ENCODE measurements around the gene STOM. TPM values are rescaled to one million over a fixed set of nuclear protein-coding genes. Genes with fewer than 3 reads are reported as not detected.

STOM gene
- total RNA-seq, 4 donors from 2014 or later: 418 to 728 (median 480) TPM

GRCh38 chr9:121367306-121368137, 2.5 kb downstream of the STOM start:
- TF ChIP-seq CTCF (IDR thresholded peaks at IDR 0.05; ENCODE audit: low read depth): no peak

GRCh38 chr9:121366611-121367192, 3.3 kb downstream of the STOM start:
- TF ChIP-seq CTCF (IDR thresholded peaks at IDR 0.05; ENCODE audit: low read depth): no peak

GRCh38 chr9:121365564-121365963, 4.5 kb downstream of the STOM start:
- TF ChIP-seq CTCF (IDR thresholded peaks at IDR 0.05; ENCODE audit: low read depth): no peak

- TF ChIP-seq CTCF (IDR thresholded peaks at IDR 0.05; ENCODE audit: low read depth): no peak
These were observed 5.2 kb downstream of the STOM start for GRCh38 chr9:121364886-121365285.

GRCh38 chr9:121364077-121364476, 6.0 kb downstream of the STOM start:
- no peak for TF ChIP-seq CTCF (IDR thresholded peaks at IDR 0.05; ENCODE audit: low read depth)

GRCh38 chr9:121363622-121363961, 6.5 kb downstream of the STOM start:
- no peak for TF ChIP-seq CTCF (IDR thresholded peaks at IDR 0.05; ENCODE audit: low read depth)

GRCh38 chr9:121362813-121363621, 7.0 kb downstream of the STOM start:
- no peak for TF ChIP-seq CTCF (IDR thresholded peaks at IDR 0.05; ENCODE audit: low read depth)

Measured in subcutaneous adipose tissue (tissue), 4 donors.